ENCODE results near the gene EGR1. TPM values are rescaled to one million over a fixed set of nuclear protein-coding genes. Genes with fewer than 3 reads are reported as not detected.

EGR1 gene
- total RNA-seq, 2 experiments from 2014 or later = 0.13 to 1.1 TPM

DNA sequence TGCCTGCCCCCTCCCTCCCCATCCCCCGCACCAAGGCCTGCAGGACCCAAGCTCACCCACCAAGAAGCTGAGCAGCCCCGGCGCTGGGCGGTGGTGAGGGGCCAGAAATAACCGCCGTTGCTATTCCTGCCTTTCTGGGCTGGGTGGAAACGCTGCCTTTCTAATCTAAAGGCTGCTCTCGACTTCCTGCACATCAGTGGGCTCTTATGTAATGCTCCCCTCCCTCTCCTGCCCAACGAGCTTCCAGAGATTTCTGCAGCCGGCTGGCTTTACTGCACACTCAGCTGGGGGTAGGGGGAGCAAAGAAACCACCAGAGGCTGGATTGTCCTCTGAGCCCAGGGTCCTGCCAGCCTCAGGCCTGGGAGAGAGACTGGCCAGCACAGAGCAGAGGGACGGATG is 6.9 kb upstream of the EGR1 start:
- H3K4me3 ChIP-seq (ENCODE audit: low read depth, low read length, poor library complexity, severe bottlenecking) = no peak overlapping the region
- no TSS peak for BruUV-seq (replicated peaks)
- no peaks in the 10 kb centered on the region for H3K9me3 ChIP-seq (ENCODE audit: low read length)
- H3K9me2 ChIP-seq (ENCODE audit: insufficient read depth, low read length) = no peaks in the 10 kb centered on the region
- POLR2A ChIA-PET = no interaction called here
- no peak for DNase-seq (ENCODE audit: low spot score)
- H3K4me2 ChIP-seq (ENCODE audit: low read length) = no peak overlapping the region
- H3K79me2 ChIP-seq (ENCODE audit: insufficient read depth, low read depth, low read length) = no peaks in the 10 kb centered on the region
- H3K36me3 ChIP-seq (ENCODE audit: insufficient read depth, low read length) = no peaks in the 10 kb centered on the region
- CTCF ChIA-PET (ENCODE audit: unreplicated experiment) = no interaction called here
- intact Hi-C loops (cut with micrococcal nuclease; ENCODE audit: unreplicated experiment) = no loop called here
- H3K27ac ChIP-seq (ENCODE audit: low read depth, low read length, poor library complexity, severe bottlenecking) = no peak overlapping the region
- H2AFZ ChIP-seq (ENCODE audit: low read length) = no peak overlapping the region; the same call in 1 of the 2 replicates
- TF ChIP-seq, protein P1, sequence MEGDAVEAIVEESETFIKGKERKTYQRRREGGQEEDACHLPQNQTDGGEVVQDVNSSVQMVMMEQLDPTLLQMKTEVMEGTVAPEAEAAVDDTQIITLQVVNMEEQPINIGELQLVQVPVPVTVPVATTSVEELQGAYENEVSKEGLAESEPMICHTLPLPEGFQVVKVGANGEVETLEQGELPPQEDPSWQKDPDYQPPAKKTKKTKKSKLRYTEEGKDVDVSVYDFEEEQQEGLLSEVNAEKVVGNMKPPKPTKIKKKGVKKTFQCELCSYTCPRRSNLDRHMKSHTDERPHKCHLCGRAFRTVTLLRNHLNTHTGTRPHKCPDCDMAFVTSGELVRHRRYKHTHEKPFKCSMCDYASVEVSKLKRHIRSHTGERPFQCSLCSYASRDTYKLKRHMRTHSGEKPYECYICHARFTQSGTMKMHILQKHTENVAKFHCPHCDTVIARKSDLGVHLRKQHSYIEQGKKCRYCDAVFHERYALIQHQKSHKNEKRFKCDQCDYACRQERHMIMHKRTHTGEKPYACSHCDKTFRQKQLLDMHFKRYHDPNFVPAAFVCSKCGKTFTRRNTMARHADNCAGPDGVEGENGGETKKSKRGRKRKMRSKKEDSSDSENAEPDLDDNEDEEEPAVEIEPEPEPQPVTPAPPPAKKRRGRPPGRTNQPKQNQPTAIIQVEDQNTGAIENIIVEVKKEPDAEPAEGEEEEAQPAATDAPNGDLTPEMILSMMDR (conservative IDR thresholded peaks at IDR 0.05; ENCODE audit: low read length) = no peak
- no peak for TF ChIP-seq EZH2phosphoT487 (IDR thresholded peaks at IDR 0.05; ENCODE audit: borderline replicate concordance, low read depth, low read length)
- H4K20me1 ChIP-seq (ENCODE audit: insufficient read depth, low read length) = no peaks in the 10 kb centered on the region
- H3K4me1 ChIP-seq (ENCODE audit: insufficient read depth, low read length, poor library complexity, severe bottlenecking) = peaks cover 30% of the 10 kb centered on the region

DNA sequence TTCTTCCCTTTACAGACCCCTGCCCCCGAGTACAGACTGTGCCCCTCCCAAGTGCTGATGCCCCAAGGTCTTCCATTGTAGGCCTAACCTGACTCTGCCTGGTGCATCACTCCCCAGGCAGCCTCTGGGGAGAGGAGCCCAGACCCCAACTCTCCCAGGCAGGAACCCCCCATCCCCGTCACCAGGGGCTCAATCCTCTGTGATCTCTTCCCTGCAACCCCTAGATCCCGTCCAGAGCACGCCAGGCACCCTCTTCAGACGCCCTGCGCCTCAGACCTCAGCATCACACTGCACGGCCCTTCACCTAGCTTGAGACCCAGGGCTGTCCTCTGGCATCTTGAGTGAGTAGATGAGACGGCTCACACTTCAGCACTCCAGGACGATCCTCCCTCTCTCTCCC is 6.4 kb upstream of the EGR1 start:
- no TSS peak for BruUV-seq (replicated peaks)

More for the DNA sequence above, 6.4 kb upstream of the EGR1 start:
- CTCF ChIA-PET (ENCODE audit: unreplicated experiment) = interaction anchor here (0.7 kb wide), 1 partner anchor 46 kb away, joined by 3 read pairs; no protein-coding TSS in a partner anchor
- Histone ChIP-seq H3K79me2 (ENCODE audit: insufficient read depth, low read depth, low read length) (no peaks in the 10 kb centered on the region), H3K36me3 (ENCODE audit: insufficient read depth, low read length) (no peaks in the 10 kb centered on the region), H2AFZ (ENCODE audit: low read length) (peak overlapping the region; percentile 91), H3K27ac (ENCODE audit: low read depth, low read length, poor library complexity, severe bottlenecking) (no peak overlapping the region), H3K4me2 (ENCODE audit: low read length) (peak overlapping the region; percentile 33), H3K4me1 (ENCODE audit: insufficient read depth, low read length, poor library complexity, severe bottlenecking) (peaks cover 35% of the 10 kb centered on the region), H3K9me2 (ENCODE audit: insufficient read depth, low read length) (no peaks in the 10 kb centered on the region), H3K9me3 (ENCODE audit: low read length) (no peaks in the 10 kb centered on the region), H3K4me3 (ENCODE audit: low read depth, low read length, poor library complexity, severe bottlenecking) (no peak overlapping the region), H4K20me1 (ENCODE audit: insufficient read depth, low read length) (no peaks in the 10 kb centered on the region)
- POLR2A ChIA-PET = no interaction called here
- no peak for TF ChIP-seq EZH2phosphoT487 (IDR thresholded peaks at IDR 0.05; ENCODE audit: borderline replicate concordance, low read depth, low read length)
- TF ChIP-seq, protein P1 (conservative IDR thresholded peaks at IDR 0.05; ENCODE audit: low read length) = no peak
- intact Hi-C loops (cut with micrococcal nuclease; ENCODE audit: unreplicated experiment) = no loop called here
- DNase-seq (ENCODE audit: low spot score) = no peak

Data from OCI-LY7 (cell line).